Gastroesophageal sphincter (tissue), 4 donors: Measurements from ENCODE around the gene BTBD9. TPM values are rescaled to one million over a fixed set of nuclear protein-coding genes. Genes with fewer than 3 reads are reported as not detected.

Experiments
- ATAC-seq: fragments of 150-250 bp; one replicate; pipeline ENCODE4 v1.9.1; 2016; ENCODE audit warnings: mild to moderate bottlenecking, moderate library complexity
- H3K27ac ChIP-seq, 4 donors: fragments of 200-600 bp; sonication (generic) in 3 of 4; 1 replicate in 3 of 4; 2 replicates in 1 of 4; pipeline ENCODE4 v1.5.1; 2016 to 2019
- H3K27me3 ChIP-seq: fragments of 200-600 bp; sonication (generic); one replicate; pipeline ENCODE4 v1.5.1; 2019
- H3K36me3 ChIP-seq, 2 donors: fragments of 200-600 bp; sonication (generic); one replicate each; pipeline ENCODE4 v1.5.1; 2019; ENCODE audit warnings: control low read depth in 1 of 2
- H3K4me1 ChIP-seq, 3 donors: fragments of 200-600 bp; sonication (generic); 1 replicate in 2 of 3; 2 replicates in 1 of 3; pipeline ENCODE4 v1.5.1; 2016 to 2019; ENCODE audit warnings: control low read depth in 2 of 3
- H3K4me3 ChIP-seq, 2 donors: fragments of 200-600 bp; sonication (generic); one replicate each; pipeline ENCODE4 v1.5.1; 2019; ENCODE audit warnings: mild to moderate bottlenecking in 1 of 2, moderate library complexity in 1 of 2
- H3K9me3 ChIP-seq, 3 donors: fragments of 200-600 bp; sonication (generic); one replicate each; pipeline ENCODE4 v1.5.1; 2017 to 2019; ENCODE audit warnings: control low read depth in 2 of 3
- EP300 ChIP-seq: sonication (generic); formaldehyde crosslinking; IDR thresholded peaks from one replicate; pipeline ENCODE4 v1.6.1; 2017; ENCODE audit warnings: antibody characterized with exemption, mild to moderate bottlenecking
- POLR2A ChIP-seq, 2 donors: fragments of 450-650 bp; IDR thresholded peaks; one replicate each; pipeline ENCODE4 v1.6.1; 2017; ENCODE audit warnings: antibody characterized with exemption in 2 of 2, mild to moderate bottlenecking in 2 of 2, moderate library complexity in 1 of 2
- POLR2AphosphoS5 ChIP-seq: sonication (generic); formaldehyde crosslinking; IDR thresholded peaks from one replicate; pipeline ENCODE4 v1.6.1; 2017; ENCODE audit warnings: antibody characterized with exemption
- WGBS, 2 donors: methylation state at CpG; one replicate each; pipeline ENCODE4 v1.1.5; 2018; ENCODE audit warnings: low coverage in 1 of 2; 5-methylcytosine and 5-hydroxymethylcytosine counted together
- total RNA-seq, 4 donors: library from RNA; depleted of rRNA; stranded (reverse); fragments of >200 nt; gene quantifications; one replicate each; pipeline ENCODE4 v1.1.0, GENCODE V29; 2016
- TF ChIP-seq, protein P1 (sequence below), 4 experiments: fragments of 200-600 bp in 2 of 4; fragments of 450-650 bp in 2 of 4; sonication (generic) in 1 of 4; IDR thresholded peaks; one replicate each; pipeline ENCODE4 v1.5.1; 2017 to 2019; ENCODE audit warnings: antibody characterized with exemption in 4 of 4, mild to moderate bottlenecking in 2 of 4, moderate library complexity in 2 of 4

Gene BTBD9
- total RNA-seq, 4 donors from 2014 or later, result 11.3 to 18.9 (median 13.8) TPM

DNA sequence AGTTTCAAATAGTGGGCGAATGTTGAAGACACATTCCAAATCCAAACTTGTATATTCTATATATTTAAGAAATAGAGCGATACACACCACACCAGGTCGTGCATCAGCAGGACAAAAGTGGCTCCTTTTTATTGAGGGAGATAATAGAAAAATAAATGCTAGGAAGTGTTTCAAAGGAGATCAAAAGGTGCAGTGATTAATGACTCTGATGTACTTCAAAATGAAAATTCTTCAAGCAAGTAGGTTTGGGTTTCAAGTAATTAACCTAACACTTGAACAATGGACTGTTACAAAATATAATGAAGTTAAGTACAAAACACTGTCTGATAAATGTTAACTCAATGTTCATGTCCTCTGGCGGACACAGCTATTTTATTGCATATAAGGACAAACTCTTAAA lies 185.9 kb downstream of the BTBD9 start:
- no peak for ATAC-seq

GRCh38 chr6:38452816-38453660 lies 186.7 kb downstream of the BTBD9 start:
- ATAC-seq, result no peak
- no peak for TF ChIP-seq EP300
- no peak for TF ChIP-seq POLR2A (IDR thresholded peaks at IDR 0.05)
- TF ChIP-seq POLR2AphosphoS5, result no peak
- TF ChIP-seq, protein P1, sequence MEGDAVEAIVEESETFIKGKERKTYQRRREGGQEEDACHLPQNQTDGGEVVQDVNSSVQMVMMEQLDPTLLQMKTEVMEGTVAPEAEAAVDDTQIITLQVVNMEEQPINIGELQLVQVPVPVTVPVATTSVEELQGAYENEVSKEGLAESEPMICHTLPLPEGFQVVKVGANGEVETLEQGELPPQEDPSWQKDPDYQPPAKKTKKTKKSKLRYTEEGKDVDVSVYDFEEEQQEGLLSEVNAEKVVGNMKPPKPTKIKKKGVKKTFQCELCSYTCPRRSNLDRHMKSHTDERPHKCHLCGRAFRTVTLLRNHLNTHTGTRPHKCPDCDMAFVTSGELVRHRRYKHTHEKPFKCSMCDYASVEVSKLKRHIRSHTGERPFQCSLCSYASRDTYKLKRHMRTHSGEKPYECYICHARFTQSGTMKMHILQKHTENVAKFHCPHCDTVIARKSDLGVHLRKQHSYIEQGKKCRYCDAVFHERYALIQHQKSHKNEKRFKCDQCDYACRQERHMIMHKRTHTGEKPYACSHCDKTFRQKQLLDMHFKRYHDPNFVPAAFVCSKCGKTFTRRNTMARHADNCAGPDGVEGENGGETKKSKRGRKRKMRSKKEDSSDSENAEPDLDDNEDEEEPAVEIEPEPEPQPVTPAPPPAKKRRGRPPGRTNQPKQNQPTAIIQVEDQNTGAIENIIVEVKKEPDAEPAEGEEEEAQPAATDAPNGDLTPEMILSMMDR (IDR thresholded peaks at IDR 0.05), result no peak
- no peak overlapping the region for H3K27ac ChIP-seq
- H3K36me3 ChIP-seq, result no peaks in the 10 kb centered on the region
- H3K27me3 ChIP-seq, result no peaks in the 10 kb centered on the region
- no peaks in the 10 kb centered on the region for H3K4me1 ChIP-seq
- no peaks in the 10 kb centered on the region for H3K9me3 ChIP-seq
- 87 to 94% methylated on average over 6 of the region's 6 CpGs for WGBS, 2 donors
- H3K4me3 ChIP-seq, result no peak overlapping the region

More for the DNA sequence above, 185.9 kb downstream of the BTBD9 start:
- TF ChIP-seq POLR2A (IDR thresholded peaks at IDR 0.05) (no peak), POLR2AphosphoS5 (no peak), EP300 (no peak)
- TF ChIP-seq, protein P1 (IDR thresholded peaks at IDR 0.05), result no peak
- WGBS, 2 donors, result 94% methylated on average over 4 of the region's 4 CpGs
- Histone ChIP-seq H3K27ac (no peak overlapping the region), H3K36me3 (no peaks in the 10 kb centered on the region), H3K27me3 (no peaks in the 10 kb centered on the region), H3K4me1 (no peaks in the 10 kb centered on the region), H3K9me3 (no peaks in the 10 kb centered on the region), H3K4me3 (no peak overlapping the region)

GRCh38 chr6:38450717-38451116 lies 189.0 kb downstream of the BTBD9 start:
- Histone ChIP-seq H3K36me3 (no peaks in the 10 kb centered on the region), H3K27me3 (no peaks in the 10 kb centered on the region), H3K4me1 (no peaks in the 10 kb centered on the region), H3K27ac (no peak overlapping the region), H3K9me3 (no peaks in the 10 kb centered on the region), H3K4me3 (no peak overlapping the region)
- 95 to 100% methylated on average over 2 of the region's 2 CpGs for WGBS, 2 donors
- ATAC-seq, result no peak
- TF ChIP-seq EP300 (no peak), POLR2AphosphoS5 (no peak), POLR2A (IDR thresholded peaks at IDR 0.05) (no peak)
- TF ChIP-seq, protein P1 (IDR thresholded peaks at IDR 0.05), result no peak

DNA sequence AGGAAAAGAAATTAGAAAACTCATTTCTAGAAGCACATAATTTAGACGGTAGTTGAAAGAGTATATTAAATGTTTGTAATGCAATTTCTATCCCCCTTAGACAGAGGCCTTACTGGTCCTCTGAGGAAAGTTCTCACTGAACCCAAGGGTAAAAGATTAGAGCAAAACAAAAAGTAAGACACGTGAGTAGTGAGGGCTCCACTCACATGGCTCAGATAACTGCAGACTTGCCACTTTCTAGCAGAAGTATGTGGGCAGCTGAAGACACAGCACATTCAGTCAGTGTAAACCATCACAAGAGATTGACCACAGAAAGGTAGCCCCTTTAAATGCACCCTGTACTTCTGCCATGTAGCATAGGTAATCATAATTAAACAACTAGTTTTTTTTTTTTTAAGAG lies 193.8 kb downstream of the BTBD9 start:
- Histone ChIP-seq H3K27ac (no peak overlapping the region), H3K27me3 (no peaks in the 10 kb centered on the region), H3K36me3 (no peaks in the 10 kb centered on the region), H3K9me3 (no peaks in the 10 kb centered on the region), H3K4me3 (no peak overlapping the region), H3K4me1 (no peaks in the 10 kb centered on the region)
- TF ChIP-seq EP300, result no peak
- TF ChIP-seq POLR2AphosphoS5, result no peak
- TF ChIP-seq POLR2A (IDR thresholded peaks at IDR 0.05), result no peak
- TF ChIP-seq, protein P1 (IDR thresholded peaks at IDR 0.05), result no peak
- no peak for ATAC-seq
- WGBS, 2 donors, result 57 to 76% methylated on average over 2 of the region's 2 CpGs

GRCh38 chr6:38445336-38445735 lies 194.4 kb downstream of the BTBD9 start:
- no peak for ATAC-seq
- H3K36me3 ChIP-seq, result no peaks in the 10 kb centered on the region
- H3K4me3 ChIP-seq, result no peak overlapping the region
- TF ChIP-seq POLR2A (IDR thresholded peaks at IDR 0.05) (no peak), EP300 (no peak), POLR2AphosphoS5 (no peak)
- TF ChIP-seq, protein P1 (IDR thresholded peaks at IDR 0.05), result no peak
- no peaks in the 10 kb centered on the region for H3K4me1 ChIP-seq
- H3K27ac ChIP-seq, result no peak overlapping the region
- H3K9me3 ChIP-seq, result no peaks in the 10 kb centered on the region
- H3K27me3 ChIP-seq, result no peaks in the 10 kb centered on the region
